ENCODE measurements around the gene SCMH1.

Gene SCMH1

DNA sequence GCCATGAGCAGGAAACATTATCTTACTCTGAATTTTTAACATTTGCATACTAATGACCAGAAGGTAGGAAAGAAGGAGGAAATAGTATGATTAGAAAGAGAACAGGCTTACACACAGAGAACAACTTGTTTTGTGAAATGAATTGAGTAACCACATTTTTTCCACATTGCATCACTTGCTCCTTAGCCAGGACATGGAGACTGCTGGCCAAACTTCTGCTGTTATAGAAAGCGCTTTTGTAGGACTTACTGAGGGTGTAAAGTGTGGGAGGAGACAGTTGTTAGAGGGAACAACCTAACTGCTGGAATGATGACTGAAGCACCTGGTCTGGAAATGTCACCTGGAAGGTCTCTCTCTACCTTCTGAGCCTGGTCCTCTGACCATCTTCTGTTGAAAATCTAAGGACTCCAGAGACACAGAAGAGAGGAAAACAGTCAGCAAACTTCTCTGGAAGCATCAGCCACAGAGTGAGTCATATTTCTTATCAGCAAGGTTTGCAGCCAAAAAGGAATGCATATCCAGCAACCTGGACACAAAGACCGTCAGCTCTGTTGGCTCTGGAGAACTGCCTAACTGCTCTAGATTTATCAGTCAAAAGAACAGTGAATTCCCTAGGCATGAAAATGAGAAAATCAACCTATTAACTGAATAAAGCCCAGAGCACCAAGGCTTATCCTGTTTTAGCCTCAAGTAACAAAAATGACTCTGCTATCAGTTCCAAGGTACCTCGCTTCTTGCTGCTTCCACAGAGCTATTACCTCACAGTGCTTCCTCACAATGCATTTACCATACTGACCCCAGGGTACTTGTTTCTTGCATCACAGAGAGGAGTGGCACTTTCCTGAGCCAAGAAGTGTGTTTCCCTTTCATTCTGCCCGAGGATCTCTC is 132.6 kb downstream of the SCMH1 start:
- H3K4me3 ChIP-seq (ENCODE audit: low read length), result no peak overlapping the region
- no peaks in the 10 kb centered on the region for H3K27me3 ChIP-seq (ENCODE audit: insufficient read depth, low read length)
- no peak overlapping the region for H2AFZ ChIP-seq (ENCODE audit: low read depth, low read length)
- H3K36me3 ChIP-seq (ENCODE audit: insufficient read depth, low read length), result peaks cover 34% of the 10 kb centered on the region
- no peaks in the 10 kb centered on the region for H3K4me1 ChIP-seq (ENCODE audit: insufficient read depth, low read length)
- peaks cover 2% of the 10 kb centered on the region for H3K9me3 ChIP-seq (ENCODE audit: low read length)

GRCh38 chr1:41108696-41109275 is 133.3 kb downstream of the SCMH1 start:
- H3K36me3 ChIP-seq (ENCODE audit: insufficient read depth, low read length), result peaks cover 30% of the 10 kb centered on the region
- H3K9me3 ChIP-seq (ENCODE audit: low read length), result peaks cover 2% of the 10 kb centered on the region
- no peak overlapping the region for H2AFZ ChIP-seq (ENCODE audit: low read depth, low read length)
- no peaks in the 10 kb centered on the region for H3K27me3 ChIP-seq (ENCODE audit: insufficient read depth, low read length)
- no peaks in the 10 kb centered on the region for H3K4me1 ChIP-seq (ENCODE audit: insufficient read depth, low read length)
- no peak overlapping the region for H3K4me3 ChIP-seq (ENCODE audit: low read length)

- Histone ChIP-seq H2AFZ (ENCODE audit: low read depth, low read length) (no peak overlapping the region), H3K9me3 (ENCODE audit: low read length) (peaks cover 2% of the 10 kb centered on the region), H3K4me3 (ENCODE audit: low read length) (no peak overlapping the region), H3K27me3 (ENCODE audit: insufficient read depth, low read length) (no peaks in the 10 kb centered on the region), H3K4me1 (ENCODE audit: insufficient read depth, low read length) (no peaks in the 10 kb centered on the region), H3K36me3 (ENCODE audit: insufficient read depth, low read length) (peaks cover 16% of the 10 kb centered on the region)
Measured at GRCh38 chr1:41103766-41104165, 138.3 kb downstream of the SCMH1 start.

DNA sequence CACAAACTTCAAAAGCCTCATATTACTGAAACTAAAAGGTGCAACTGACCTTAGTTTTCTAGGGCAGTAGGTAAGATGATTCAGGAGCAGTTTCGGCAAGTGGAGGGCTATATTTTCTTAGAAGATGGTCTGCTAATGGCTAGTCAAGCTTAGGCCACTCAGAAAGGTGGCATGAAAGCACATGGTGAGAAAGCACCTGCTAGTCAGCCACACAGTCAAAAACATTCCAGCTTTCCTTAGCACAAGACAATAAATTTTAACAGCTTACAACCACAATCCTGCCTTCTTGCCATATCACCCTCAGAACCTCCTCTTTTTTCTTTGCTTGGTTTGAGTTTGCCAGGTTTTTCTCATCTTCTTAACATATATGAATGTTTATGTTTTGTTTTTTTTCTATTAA is 139.5 kb downstream of the SCMH1 start:
- no peaks in the 10 kb centered on the region for H3K9me3 ChIP-seq (ENCODE audit: low read length)
- no peaks in the 10 kb centered on the region for H3K27me3 ChIP-seq (ENCODE audit: insufficient read depth, low read length)
- H3K4me3 ChIP-seq (ENCODE audit: low read length), result no peak overlapping the region
- peaks cover 9% of the 10 kb centered on the region for H3K36me3 ChIP-seq (ENCODE audit: insufficient read depth, low read length)
- no peaks in the 10 kb centered on the region for H3K4me1 ChIP-seq (ENCODE audit: insufficient read depth, low read length)
- H2AFZ ChIP-seq (ENCODE audit: low read depth, low read length), result no peak overlapping the region

GRCh38 chr1:41101950-41102607 is 140.0 kb downstream of the SCMH1 start:
- no peak overlapping the region for H2AFZ ChIP-seq (ENCODE audit: low read depth, low read length)

GRCh38 chr1:41101076-41101475 is 141.0 kb downstream of the SCMH1 start:
- Histone ChIP-seq H3K27me3 (ENCODE audit: insufficient read depth, low read length) (no peaks in the 10 kb centered on the region), H3K9me3 (ENCODE audit: low read length) (no peaks in the 10 kb centered on the region), H3K36me3 (ENCODE audit: insufficient read depth, low read length) (peaks cover 9% of the 10 kb centered on the region), H2AFZ (ENCODE audit: low read depth, low read length) (no peak overlapping the region), H3K4me1 (ENCODE audit: insufficient read depth, low read length) (no peaks in the 10 kb centered on the region), H3K4me3 (ENCODE audit: low read length) (no peak overlapping the region)

More at GRCh38 chr1:41101950-41102607, 140.0 kb downstream of the SCMH1 start:
- Histone ChIP-seq H3K4me3 (ENCODE audit: low read length) (no peak overlapping the region), H3K27me3 (ENCODE audit: insufficient read depth, low read length) (no peaks in the 10 kb centered on the region), H3K9me3 (ENCODE audit: low read length) (no peaks in the 10 kb centered on the region), H3K36me3 (ENCODE audit: insufficient read depth, low read length) (peaks cover 9% of the 10 kb centered on the region), H3K4me1 (ENCODE audit: insufficient read depth, low read length) (no peaks in the 10 kb centered on the region)

- Histone ChIP-seq H3K36me3 (ENCODE audit: insufficient read depth, low read length) (peaks cover 11% of the 10 kb centered on the region), H3K4me3 (ENCODE audit: low read length) (no peak overlapping the region), H2AFZ (ENCODE audit: low read depth, low read length) (no peak overlapping the region), H3K27me3 (ENCODE audit: insufficient read depth, low read length) (no peaks in the 10 kb centered on the region), H3K9me3 (ENCODE audit: low read length) (no peaks in the 10 kb centered on the region), H3K4me1 (ENCODE audit: insufficient read depth, low read length) (no peaks in the 10 kb centered on the region)
Measured at GRCh38 chr1:41100170-41100569, 141.9 kb downstream of the SCMH1 start.

GRCh38 chr1:41098730-41099460 is 143.2 kb downstream of the SCMH1 start:
- H3K4me3 ChIP-seq (ENCODE audit: low read length), result no peak overlapping the region
- peaks cover 11% of the 10 kb centered on the region for H3K36me3 ChIP-seq (ENCODE audit: insufficient read depth, low read length)
- H3K9me3 ChIP-seq (ENCODE audit: low read length), result no peaks in the 10 kb centered on the region
- H3K4me1 ChIP-seq (ENCODE audit: insufficient read depth, low read length), result no peaks in the 10 kb centered on the region
- H2AFZ ChIP-seq (ENCODE audit: low read depth, low read length), result no peak overlapping the region
- no peaks in the 10 kb centered on the region for H3K27me3 ChIP-seq (ENCODE audit: insufficient read depth, low read length)

- H3K27me3 ChIP-seq (ENCODE audit: insufficient read depth, low read length), result no peaks in the 10 kb centered on the region
- H3K36me3 ChIP-seq (ENCODE audit: insufficient read depth, low read length), result peaks cover 5% of the 10 kb centered on the region
- no peak overlapping the region for H3K4me3 ChIP-seq (ENCODE audit: low read length)
- no peaks in the 10 kb centered on the region for H3K4me1 ChIP-seq (ENCODE audit: insufficient read depth, low read length)
- no peaks in the 10 kb centered on the region for H3K9me3 ChIP-seq (ENCODE audit: low read length)
- no peak overlapping the region for H2AFZ ChIP-seq (ENCODE audit: low read depth, low read length)
Measured at GRCh38 chr1:41097105-41097504, 145.0 kb downstream of the SCMH1 start.

DNA sequence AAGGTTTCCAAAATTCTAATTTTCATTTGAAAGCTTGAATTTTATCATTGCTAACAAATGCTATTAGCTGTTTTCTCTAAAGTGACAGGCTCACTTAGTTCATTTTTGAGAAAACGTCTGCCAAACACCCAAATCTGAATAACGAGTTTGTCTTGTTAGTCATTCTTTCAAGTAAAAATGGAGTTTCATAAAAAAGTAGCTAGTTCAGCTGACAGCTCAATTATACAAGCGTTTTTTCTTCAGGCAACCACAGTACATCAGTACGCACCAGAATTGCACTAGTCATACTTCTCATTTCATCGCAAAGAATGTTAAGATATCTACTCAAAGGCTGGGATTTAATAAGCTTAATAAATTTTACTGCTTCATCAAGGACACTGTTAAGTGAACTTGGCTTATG is 148.3 kb downstream of the SCMH1 start:
- Histone ChIP-seq H2AFZ (ENCODE audit: low read depth, low read length) (no peak overlapping the region), H3K27me3 (ENCODE audit: insufficient read depth, low read length) (no peaks in the 10 kb centered on the region), H3K4me3 (ENCODE audit: low read length) (no peak overlapping the region), H3K36me3 (ENCODE audit: insufficient read depth, low read length) (peaks cover 5% of the 10 kb centered on the region), H3K9me3 (ENCODE audit: low read length) (no peaks in the 10 kb centered on the region), H3K4me1 (ENCODE audit: insufficient read depth, low read length) (no peaks in the 10 kb centered on the region)

DNA sequence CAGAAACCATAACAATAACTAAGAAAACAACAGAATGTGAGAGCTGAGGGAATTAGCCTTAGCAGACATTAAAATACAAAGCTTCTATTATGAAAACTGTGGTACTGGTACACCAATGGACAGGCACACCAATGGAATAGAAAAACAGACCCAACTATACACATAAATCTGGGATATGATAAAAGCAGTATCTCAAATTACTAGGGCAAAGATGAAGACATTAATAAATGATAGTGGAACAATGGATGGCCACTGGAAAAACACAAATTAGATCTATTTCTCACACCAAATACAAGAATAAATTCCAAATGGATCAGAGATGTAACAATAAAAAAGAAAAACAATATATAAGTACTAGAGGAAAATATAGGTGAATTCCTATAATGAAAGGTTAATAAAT is 155.2 kb downstream of the SCMH1 start:
- H3K4me1 ChIP-seq (ENCODE audit: insufficient read depth, low read length), result no peaks in the 10 kb centered on the region
- no peaks in the 10 kb centered on the region for H3K27me3 ChIP-seq (ENCODE audit: insufficient read depth, low read length)
- H3K9me3 ChIP-seq (ENCODE audit: low read length), result peaks cover 2% of the 10 kb centered on the region
- no peak overlapping the region for H3K4me3 ChIP-seq (ENCODE audit: low read length)
- no peak overlapping the region for H2AFZ ChIP-seq (ENCODE audit: low read depth, low read length)
- peaks cover 5% of the 10 kb centered on the region for H3K36me3 ChIP-seq (ENCODE audit: insufficient read depth, low read length)

GRCh38 chr1:41078616-41079015 is 163.5 kb downstream of the SCMH1 start:
- Histone ChIP-seq H3K9me3 (ENCODE audit: low read length) (no peaks in the 10 kb centered on the region), H3K4me1 (ENCODE audit: insufficient read depth, low read length) (no peaks in the 10 kb centered on the region), H3K4me3 (ENCODE audit: low read length) (no peak overlapping the region), H2AFZ (ENCODE audit: low read depth, low read length) (no peak overlapping the region), H3K36me3 (ENCODE audit: insufficient read depth, low read length) (peaks cover 5% of the 10 kb centered on the region), H3K27me3 (ENCODE audit: insufficient read depth, low read length) (no peaks in the 10 kb centered on the region)

DNA sequence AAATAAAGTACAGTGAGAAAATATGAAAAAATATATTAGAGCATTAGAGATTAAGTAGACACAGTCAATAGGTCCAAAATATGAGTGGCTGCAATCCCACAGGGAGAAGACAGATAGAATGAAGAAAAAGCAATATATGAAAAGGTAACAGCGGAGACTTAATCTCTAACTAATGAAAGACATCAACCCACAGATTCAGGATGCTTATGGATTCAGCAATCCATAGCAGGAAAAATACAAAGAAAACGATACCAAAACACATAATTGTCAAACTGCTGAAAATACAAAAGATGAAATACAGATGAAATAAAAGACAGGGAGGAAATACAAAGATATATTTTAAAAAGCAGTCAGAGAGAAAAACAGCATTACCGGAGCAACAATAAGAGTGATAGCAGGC is 163.9 kb downstream of the SCMH1 start:
- H3K4me1 ChIP-seq (ENCODE audit: insufficient read depth, low read length), result no peaks in the 10 kb centered on the region
- no peaks in the 10 kb centered on the region for H3K9me3 ChIP-seq (ENCODE audit: low read length)

More for the DNA sequence above, 163.9 kb downstream of the SCMH1 start:
- Histone ChIP-seq H3K4me3 (ENCODE audit: low read length) (no peak overlapping the region), H3K27me3 (ENCODE audit: insufficient read depth, low read length) (no peaks in the 10 kb centered on the region), H2AFZ (ENCODE audit: low read depth, low read length) (no peak overlapping the region), H3K36me3 (ENCODE audit: insufficient read depth, low read length) (peaks cover 5% of the 10 kb centered on the region)
